HCT116 (cell line): Measurements from ENCODE around the gene FRAS1. TPM values are rescaled to one million over a fixed set of nuclear protein-coding genes. Genes with fewer than 3 reads are reported as not detected.

Experiments
- ATAC-seq: fragments of 200-7000 bp; cut with Tn5 transposase; 2 replicates; pipeline ENCODE4 v1.9.1; 2020; ENCODE audit warnings: mild to moderate bottlenecking, moderate library complexity
- BruUV-seq: library from RNA; stranded (reverse); fragments of 400-500 nt; replicated peaks from 2 replicates; lab custom pipeline; 2021; lab: Mats Ljungman, UMichigan
- CTCF ChIA-PET: fragments of 300-600 bp; sonication (Branson Sonifier 250); formaldehyde crosslinking; loops from one replicate; lab custom pipeline; 2021; ENCODE audit warnings: antibody characterized with exemption; lab: Charles Lee
- POLR2A ChIA-PET: fragments of 300-600, 350-600 bp; sonication (Branson Sonifier 250); formaldehyde crosslinking; loops from one replicate; lab custom pipeline; 2021; ENCODE audit warnings: antibody characterized with exemption; lab: Charles Lee
- RAD21 ChIA-PET, 2 experiments: fragments of 300-600 bp; sonication (Branson Sonifier 250); formaldehyde crosslinking; loops; one replicate each; lab custom pipeline; 2023; ENCODE audit warnings: low total read pairs in 2 of 2; ENCODE audit not compliant: uncharacterized antibody in 2 of 2, unreplicated experiment in 2 of 2, low non-redundant PET in 1 of 2; lab: Charles Lee
- DNase-seq: peaks from one replicate; pipeline ENCODE4 v3.0.0-alpha.2; 2010; ENCODE audit warnings: low read depth, low spot score
- H2AFZ ChIP-seq: fragments of 200-600 bp; shearing (Covaris generic), sonication (generic); 2 replicates; pipeline ENCODE4 v1.6.1; 2017; ENCODE audit warnings: low read depth, mixed run types, mixed read lengths, antibody characterized with exemption, low read length; ENCODE audit not compliant: poor library complexity, severe bottlenecking
- H3K27ac ChIP-seq: 2 replicates; pipeline ENCODE4 v1.5.1; 2012; ENCODE audit warnings: low read depth, low read length
- H3K27me3 ChIP-seq: fragments of 200-600 bp; sonication (generic); 2 replicates; pipeline ENCODE4 v1.6.1; 2016; ENCODE audit warnings: mixed run types, low read length, mixed read lengths; ENCODE audit not compliant: insufficient read depth
- H3K36me3 ChIP-seq, 2 experiments: fragments of 200-500 bp in 1 of 2; fragments of 200-600 bp in 1 of 2; sonication (Bioruptor generic) in 1 of 2; sonication (generic) in 1 of 2; 2 replicates each; pipeline versions ENCODE4 v1.5.1 to v1.6.1; 2014 to 2016; ENCODE audit warnings: low read length in 2 of 2, inconsistent platforms in 1 of 2, mixed read lengths in 1 of 2, mixed run types in 1 of 2; ENCODE audit not compliant: insufficient read depth in 2 of 2, control insufficient read depth in 1 of 2
- H3K4me1 ChIP-seq, 2 experiments: fragments of 200-600 bp in 1 of 2; sonication (generic) in 1 of 2; 2 replicates each; pipeline versions ENCODE4 v1.5.1 to v1.6.1; 2012 to 2017; ENCODE audit warnings: low read length in 2 of 2, inconsistent platforms in 1 of 2, mild to moderate bottlenecking in 1 of 2, mixed read lengths in 1 of 2, mixed run types in 1 of 2, moderate library complexity in 1 of 2; ENCODE audit not compliant: insufficient read depth in 2 of 2, control insufficient read depth in 1 of 2
- H3K4me2 ChIP-seq: fragments of 200-600 bp; sonication (generic); 2 replicates; pipeline ENCODE4 v1.6.1; 2017; ENCODE audit warnings: mixed run types, low read length, mixed read lengths
- H3K4me3 ChIP-seq, 2 experiments: fragments of 200-600 bp in 1 of 2; sonication (generic) in 1 of 2; replicated peaks in 1 of 2; 2 replicates each; pipeline ENCODE4 v1.5.1; 2011 to 2016; ENCODE audit warnings: low read length in 2 of 2, control low read depth in 1 of 2, low read depth in 1 of 2, mild to moderate bottlenecking in 1 of 2, mixed read lengths in 1 of 2, mixed run types in 1 of 2
- H3K79me2 ChIP-seq: fragments of 200-600 bp; sonication (generic); 2 replicates; pipeline ENCODE4 v1.6.1; 2017; ENCODE audit warnings: mild to moderate bottlenecking, mixed run types, low read length, moderate library complexity, mixed read lengths; ENCODE audit not compliant: insufficient read depth
- H3K9ac ChIP-seq: fragments of 200-600 bp; sonication (generic); 2 replicates; pipeline ENCODE4 v1.6.1; 2016; ENCODE audit warnings: low read length, mixed read lengths
- H3K9me2 ChIP-seq: fragments of 200-600 bp; sonication (generic), shearing (Covaris generic); 2 replicates; pipeline ENCODE4 v1.6.1; 2017; ENCODE audit warnings: mixed run types, mild to moderate bottlenecking, moderate library complexity; ENCODE audit not compliant: insufficient read depth
- H3K9me3 ChIP-seq, 2 experiments: fragments of 200-500 bp in 1 of 2; fragments of 200-600 bp in 1 of 2; sonication (Bioruptor generic) in 1 of 2; sonication (generic) in 1 of 2; 2 replicates each; pipeline ENCODE4 v1.6.1; 2014 to 2017; ENCODE audit warnings: low read length in 2 of 2, mixed read lengths in 2 of 2, inconsistent platforms in 1 of 2, low read depth in 1 of 2, mild to moderate bottlenecking in 1 of 2, mixed run types in 1 of 2, moderate library complexity in 1 of 2; ENCODE audit not compliant: control insufficient read depth in 1 of 2, insufficient read depth in 1 of 2
- H4K20me1 ChIP-seq: fragments of 200-600 bp; sonication (generic), shearing (Covaris generic); 2 replicates; pipeline ENCODE4 v1.6.1; 2017; ENCODE audit warnings: mixed run types, mild to moderate bottlenecking, moderate library complexity; ENCODE audit not compliant: insufficient read depth
- ATF3 ChIP-seq: IDR thresholded peaks from 2 replicates; pipeline ENCODE4 v1.6.1; 2012
- CEBPB ChIP-seq: IDR thresholded peaks from 2 replicates; pipeline ENCODE4 v1.6.1; 2012; ENCODE audit warnings: low read depth
- CTCF ChIP-seq, 3 experiments: fragments of 200-600 bp in 1 of 3; sonication (generic) in 1 of 3; IDR thresholded peaks in 2 of 3; conservative IDR thresholded peaks in 1 of 3; 2 replicates each; pipeline ENCODE4 v1.5.1; 2012 to 2017; ENCODE audit warnings: low read depth in 2 of 3, low read length in 2 of 3, antibody characterized with exemption in 1 of 3, borderline replicate concordance in 1 of 3, control low read depth in 1 of 3, mild to moderate bottlenecking in 1 of 3, mixed read lengths in 1 of 3, mixed run types in 1 of 3, moderate library complexity in 1 of 3; ENCODE audit not compliant: insufficient read depth in 1 of 3
- EGR1 ChIP-seq: IDR thresholded peaks from 2 replicates; pipeline ENCODE4 v1.6.1; 2012; ENCODE audit warnings: low read depth
- FOSL1 ChIP-seq: IDR thresholded peaks from 2 replicates; pipeline ENCODE4 v1.6.1; 2012; ENCODE audit warnings: low read depth
- JUND ChIP-seq: IDR thresholded peaks from 2 replicates; pipeline ENCODE4 v1.6.1; 2012
- MAX ChIP-seq: IDR thresholded peaks from 2 replicates; pipeline ENCODE4 v1.6.1; 2012
- POLR2A ChIP-seq: IDR thresholded peaks from 2 replicates; pipeline ENCODE4 v1.7.0; 2011; ENCODE audit warnings: borderline replicate concordance; ENCODE audit not compliant: insufficient read depth, insufficient read length; ENCODE audit errors: extremely low read depth
- POLR2AphosphoS5 ChIP-seq: IDR thresholded peaks from 2 replicates; pipeline ENCODE4 v1.6.1; 2011; ENCODE audit warnings: mild to moderate bottlenecking, low read depth, low read length, moderate library complexity
- RAD21 ChIP-seq: IDR thresholded peaks from 2 replicates; pipeline ENCODE4 v1.6.1; 2012; ENCODE audit warnings: low read depth, mild to moderate bottlenecking
- SP1 ChIP-seq: IDR thresholded peaks from 2 replicates; pipeline ENCODE4 v1.6.1; 2012; ENCODE audit warnings: low read depth
- SRF ChIP-seq: IDR thresholded peaks from 2 replicates; pipeline ENCODE4 v1.6.1; 2012; ENCODE audit warnings: low read depth
- TCF7L2 ChIP-seq: IDR thresholded peaks from 2 replicates; pipeline ENCODE4 v1.7.0; 2011; ENCODE audit warnings: borderline replicate concordance, inconsistent platforms; ENCODE audit not compliant: insufficient read depth, insufficient read length; ENCODE audit errors: extremely low read depth
- YY1 ChIP-seq: IDR thresholded peaks from 2 replicates; pipeline ENCODE4 v1.6.1; 2011; ENCODE audit warnings: low read length, low read depth, moderate library complexity, mild to moderate bottlenecking; ENCODE audit not compliant: insufficient replicate concordance; ENCODE audit errors: extremely low read depth
- ZBTB33 ChIP-seq: IDR thresholded peaks from 2 replicates; pipeline ENCODE4 v1.6.1; 2011; ENCODE audit warnings: mild to moderate bottlenecking, low read length, moderate library complexity; ENCODE audit not compliant: insufficient replicate concordance; ENCODE audit errors: extremely low read depth
- ZFX ChIP-seq: fragments of 450-650 bp; IDR thresholded peaks from 2 replicates; pipeline ENCODE4 v1.6.1; 2017
- ZNF274 ChIP-seq: fragments of 200-500 bp; sonication (Bioruptor generic); IDR thresholded peaks from 2 replicates; pipeline ENCODE4 v1.6.1; 2014; ENCODE audit warnings: mild to moderate bottlenecking, low read depth, low read length, inconsistent platforms
- intact Hi-C: fragments of 100-400 bp; cut with micrococcal nuclease; formaldehyde crosslinking; loops from 2 replicates; pipeline ENCODE4 v1.10.0; 2022
- total RNA-seq: library from RNA; stranded (reverse); gene quantifications from one replicate; pipeline ENCODE4 v1.2.1, GENCODE V29; 2021; ENCODE audit not compliant: unreplicated experiment

FRAS1 gene
- total RNA-seq, 1 experiment from 2014 or later, result 33.5 TPM

GRCh38 chr4:78478523-78478922 is 421.4 kb downstream of the FRAS1 start (continued):
- no peak for TF ChIP-seq ZBTB33
- no peak for TF ChIP-seq MAX
- no peak for TF ChIP-seq ZFX
- no peak for TF ChIP-seq ATF3
- no peak for TF ChIP-seq TCF7L2
- TF ChIP-seq SRF, result no peak
- TF ChIP-seq YY1, result no peak
- TF ChIP-seq RAD21, result no peak
- TF ChIP-seq CTCF (IDR thresholded peaks at IDR 0.05 in 2 of 3, conservative IDR thresholded peaks at IDR 0.05 in 1 of 3; ENCODE audit: borderline replicate concordance in 1 of 3, insufficient read depth in 1 of 3, low read depth in 2 of 3, low read length in 2 of 3), result no peak

- no peak overlapping the region for H2AFZ ChIP-seq
- H3K4me3 ChIP-seq, result no peak overlapping the region
- H3K27me3 ChIP-seq, result no peaks in the 10 kb centered on the region
- H3K9me2 ChIP-seq, result no peaks in the 10 kb centered on the region
- H3K4me1 ChIP-seq, result no peaks in the 10 kb centered on the region
- RAD21 ChIA-PET, result no interaction called here
- H3K36me3 ChIP-seq, result no peaks in the 10 kb centered on the region
- TF ChIP-seq POLR2AphosphoS5, result no peak
- no peak for TF ChIP-seq POLR2A
- no peak for TF ChIP-seq SP1
- no peak for TF ChIP-seq ATF3
- no peak for TF ChIP-seq ZNF274
- TF ChIP-seq FOSL1, result no peak
- no peak for TF ChIP-seq JUND
- TF ChIP-seq EGR1, result no peak
- TF ChIP-seq CEBPB, result no peak
- no peak for TF ChIP-seq MAX
- TF ChIP-seq ZBTB33, result no peak
- no peak for TF ChIP-seq YY1
- no peak overlapping the region for H3K9ac ChIP-seq
- ATAC-seq (no peak), DNase-seq (no peak)
- intact Hi-C loops, result no loop called here
- no peaks in the 10 kb centered on the region for H4K20me1 ChIP-seq
- POLR2A ChIA-PET, result no interaction called here
- H3K79me2 ChIP-seq, result no peaks in the 10 kb centered on the region
- no TSS peak for BruUV-seq
- H3K27ac ChIP-seq, result no peak overlapping the region
- H3K4me2 ChIP-seq, result no peak overlapping the region
- CTCF ChIA-PET, result no interaction called here
- H3K9me3 ChIP-seq, result no peaks in the 10 kb centered on the region
Observed at GRCh38 chr4:78480286-78480685, 423.2 kb downstream of the FRAS1 start.
